MCF 10A (cell line): ENCODE results near the gene ARHGAP10. TPM values are rescaled to one million over a fixed set of nuclear protein-coding genes. Genes with fewer than 3 reads are reported as not detected.

Source experiments
- BruUV-seq: library from RNA; stranded (reverse); fragments of 400-500 nt; replicated peaks from 2 replicates; lab custom pipeline; 2021; lab: Mats Ljungman, UMichigan
- CTCF ChIA-PET: fragments of 300-600 bp; sonication (Branson Sonifier 250); formaldehyde crosslinking; extraction: SDS; loops from one replicate; lab custom pipeline; 2021; ENCODE audit warnings: antibody characterized with exemption, inconsistent platforms; lab: Yijun Ruan, JAX
- POLR2A ChIA-PET: fragments of 300-600, 350-650 bp; sonication (Branson Sonifier 250); formaldehyde crosslinking; extraction: SDS; loops from one replicate; lab custom pipeline; 2020; ENCODE audit warnings: antibody characterized with exemption, inconsistent platforms; lab: Yijun Ruan, JAX
- DNase-seq: peaks from one replicate; pipeline ENCODE4 v3.0.0-alpha.2; 2018; ENCODE audit not compliant: unreplicated experiment
- H3K27ac Mint-ChIP-seq: one replicate; pipeline ENCODE4 v1.8.0; 2022; ENCODE audit warnings: mild to moderate bottlenecking, low read depth, mixed read lengths; ENCODE audit not compliant: unreplicated experiment
- H3K27me3 Mint-ChIP-seq: one replicate; pipeline ENCODE4 v1.8.0; 2022; ENCODE audit warnings: mixed read lengths; ENCODE audit not compliant: insufficient read depth, unreplicated experiment
- H3K36me3 Mint-ChIP-seq: one replicate; pipeline ENCODE4 v1.8.0; 2022; ENCODE audit warnings: mild to moderate bottlenecking, moderate library complexity, mixed read lengths; ENCODE audit not compliant: insufficient read depth, unreplicated experiment
- H3K4me1 Mint-ChIP-seq: one replicate; pipeline ENCODE4 v1.8.0; 2022; ENCODE audit warnings: mixed read lengths; ENCODE audit not compliant: insufficient read depth, unreplicated experiment
- H3K4me3 Mint-ChIP-seq: one replicate; pipeline ENCODE4 v1.8.0; 2022; ENCODE audit warnings: mild to moderate bottlenecking, moderate library complexity, mixed read lengths; ENCODE audit not compliant: unreplicated experiment
- H3K9me3 Mint-ChIP-seq: one replicate; pipeline ENCODE4 v1.8.0; 2022; ENCODE audit warnings: mixed read lengths; ENCODE audit not compliant: unreplicated experiment
- intact Hi-C: fragments of 100-400 bp; cut with micrococcal nuclease; formaldehyde crosslinking; loops from 2 replicates; pipeline ENCODE4 v1.14.1; 2022
- total RNA-seq: library from RNA; stranded (reverse); gene quantifications from 2 replicates; pipeline ENCODE4 v1.2.3, GENCODE V29; 2022
- TF ChIP-seq, protein P1 (sequence below): fragments of 200-600 bp; IDR thresholded peaks from one replicate; pipeline ENCODE4 v1.8.0; 2022; ENCODE audit warnings: antibody characterized with exemption, mild to moderate bottlenecking; ENCODE audit not compliant: unreplicated experiment

ARHGAP10 gene
- total RNA-seq, 1 experiment from 2014 or later: 22.4 TPM

DNA sequence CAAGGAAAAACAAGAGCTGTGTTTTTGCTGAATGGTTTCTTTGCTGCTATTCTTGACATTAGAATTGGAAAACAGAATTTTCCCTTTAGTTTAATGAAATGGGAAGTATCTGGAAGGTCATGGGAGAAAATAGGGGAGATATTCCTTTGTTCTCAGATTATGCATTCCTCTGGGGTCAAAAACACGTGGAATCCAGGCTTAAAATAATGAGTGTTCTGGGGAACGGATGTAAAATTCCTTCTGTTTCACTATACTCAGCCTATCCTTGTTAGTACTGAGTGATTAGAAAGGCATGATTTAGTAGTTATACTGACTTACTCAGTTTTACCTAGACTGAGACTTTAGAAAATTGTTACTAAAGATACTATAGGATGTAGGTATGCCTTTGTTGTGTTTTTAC lies 107.3 kb downstream of the ARHGAP10 start:
- no peak for DNase-seq
- no peak overlapping the region for H3K4me3 Mint-ChIP-seq
- intact Hi-C loops: no loop called here
- H3K9me3 Mint-ChIP-seq: no peaks in the 10 kb centered on the region
- POLR2A ChIA-PET: interaction anchor here (1.3 to 1.4 kb wide), 2 partner anchors 9 to 12 kb away, joined by 3 to 4 read pairs; no protein-coding TSS in a partner anchor
- no peaks in the 10 kb centered on the region for H3K4me1 Mint-ChIP-seq
- CTCF ChIA-PET: interaction anchor here (0.7 to 12.2 kb wide), 2 partner anchors 27 to 110 kb away, joined by 3 to 126 read pairs; no protein-coding TSS in a partner anchor
- peaks cover 7% of the 10 kb centered on the region for H3K36me3 Mint-ChIP-seq
- TF ChIP-seq, protein P1, sequence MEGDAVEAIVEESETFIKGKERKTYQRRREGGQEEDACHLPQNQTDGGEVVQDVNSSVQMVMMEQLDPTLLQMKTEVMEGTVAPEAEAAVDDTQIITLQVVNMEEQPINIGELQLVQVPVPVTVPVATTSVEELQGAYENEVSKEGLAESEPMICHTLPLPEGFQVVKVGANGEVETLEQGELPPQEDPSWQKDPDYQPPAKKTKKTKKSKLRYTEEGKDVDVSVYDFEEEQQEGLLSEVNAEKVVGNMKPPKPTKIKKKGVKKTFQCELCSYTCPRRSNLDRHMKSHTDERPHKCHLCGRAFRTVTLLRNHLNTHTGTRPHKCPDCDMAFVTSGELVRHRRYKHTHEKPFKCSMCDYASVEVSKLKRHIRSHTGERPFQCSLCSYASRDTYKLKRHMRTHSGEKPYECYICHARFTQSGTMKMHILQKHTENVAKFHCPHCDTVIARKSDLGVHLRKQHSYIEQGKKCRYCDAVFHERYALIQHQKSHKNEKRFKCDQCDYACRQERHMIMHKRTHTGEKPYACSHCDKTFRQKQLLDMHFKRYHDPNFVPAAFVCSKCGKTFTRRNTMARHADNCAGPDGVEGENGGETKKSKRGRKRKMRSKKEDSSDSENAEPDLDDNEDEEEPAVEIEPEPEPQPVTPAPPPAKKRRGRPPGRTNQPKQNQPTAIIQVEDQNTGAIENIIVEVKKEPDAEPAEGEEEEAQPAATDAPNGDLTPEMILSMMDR: no peak
- BruUV-seq: no TSS peak
- no peak overlapping the region for H3K27ac Mint-ChIP-seq
- no peaks in the 10 kb centered on the region for H3K27me3 Mint-ChIP-seq

DNA sequence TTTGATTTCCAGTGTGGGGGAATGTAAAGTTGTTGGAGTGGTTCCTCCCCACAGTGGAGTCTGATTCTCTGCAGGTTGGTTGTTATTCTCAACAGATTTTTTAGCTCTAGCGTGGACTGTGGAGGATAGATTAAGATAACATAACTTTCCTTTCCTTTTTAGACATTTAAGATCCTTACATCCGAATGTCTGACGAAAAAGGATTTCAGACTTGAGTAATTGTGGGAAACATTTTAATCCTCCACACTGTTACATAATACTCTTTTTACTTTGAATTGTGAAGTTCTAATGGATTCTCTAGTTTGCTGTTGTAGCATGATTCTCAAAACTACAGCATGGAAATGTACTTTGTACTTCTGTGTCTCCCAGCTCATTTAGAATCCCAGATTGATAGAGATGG lies 107.8 kb downstream of the ARHGAP10 start:
- TF ChIP-seq, protein P1: no peak
- H3K9me3 Mint-ChIP-seq: no peaks in the 10 kb centered on the region
- no peak overlapping the region for H3K4me3 Mint-ChIP-seq
- no peaks in the 10 kb centered on the region for H3K27me3 Mint-ChIP-seq
- no TSS peak for BruUV-seq
- ChIA-PET POLR2A (interaction anchor here (0.7 to 1.2 kb wide), 4 partner anchors 10 to 156 kb away, joined by 3 read pairs; partner anchors contain the start of gene ARHGAP10), CTCF (interaction anchor here (0.7 to 12.2 kb wide), 2 partner anchors 26 to 110 kb away, joined by 3 to 126 read pairs; no protein-coding TSS in a partner anchor)
- intact Hi-C loops: no loop called here
- no peak overlapping the region for H3K27ac Mint-ChIP-seq
- H3K4me1 Mint-ChIP-seq: no peaks in the 10 kb centered on the region
- no peak for DNase-seq
- H3K36me3 Mint-ChIP-seq: peaks cover 7% of the 10 kb centered on the region

DNA sequence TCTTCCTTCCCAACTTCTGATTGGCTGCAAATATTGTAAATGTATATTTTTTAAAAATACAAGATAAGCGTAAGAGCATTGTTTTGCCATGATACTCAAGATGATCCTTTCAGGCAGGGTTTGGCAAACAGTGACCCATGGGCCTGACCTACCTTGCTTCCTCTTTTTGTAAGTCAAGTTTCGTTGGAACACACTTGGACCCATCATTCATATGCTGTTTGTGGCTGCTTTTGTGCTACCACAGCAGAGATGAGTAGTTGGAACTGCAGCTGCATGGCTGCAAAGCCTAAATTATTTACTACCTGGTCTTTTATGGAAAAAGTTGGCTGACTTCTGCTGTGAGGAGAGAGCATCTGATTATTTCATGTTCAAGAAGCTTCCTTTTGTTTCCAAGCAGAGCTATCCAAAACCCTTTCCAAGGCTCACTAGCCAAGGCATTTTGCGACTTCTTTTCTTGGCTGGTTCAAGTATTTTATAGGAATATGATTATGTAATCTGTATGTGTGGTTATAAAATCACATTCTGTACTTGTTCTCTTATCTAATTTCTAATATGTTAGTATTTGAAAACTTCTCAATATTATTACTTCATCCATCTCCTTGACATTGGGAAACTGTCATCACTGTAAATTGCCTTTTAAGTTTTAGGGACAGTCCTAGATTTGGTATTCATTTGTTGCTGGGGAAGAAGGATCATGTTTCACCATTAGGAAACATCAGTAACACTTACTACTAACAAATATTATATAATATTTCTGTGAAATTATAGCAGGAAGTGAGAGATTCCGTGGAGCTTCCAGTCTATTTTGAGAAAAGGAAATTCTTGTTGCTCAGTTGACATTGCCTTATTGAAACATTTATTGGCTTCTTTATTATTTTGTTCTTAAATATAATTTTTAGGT lies 109.2 kb downstream of the ARHGAP10 start:
- Mint-ChIP-seq H3K36me3 (peaks cover 7% of the 10 kb centered on the region), H3K9me3 (no peaks in the 10 kb centered on the region), H3K27ac (no peak overlapping the region), H3K4me3 (no peak overlapping the region), H3K27me3 (no peaks in the 10 kb centered on the region), H3K4me1 (no peaks in the 10 kb centered on the region)
- DNase-seq: no peak
- intact Hi-C loops: no loop called here
- CTCF ChIA-PET: interaction anchor here (0.6 to 12.2 kb wide), 3 partner anchors 25 to 780 kb away, joined by 3 to 126 read pairs (median 3); no protein-coding TSS in a partner anchor
- TF ChIP-seq, protein P1: no peak
- POLR2A ChIA-PET: interaction anchor here (0.7 to 1.2 kb wide), 5 partner anchors 8 to 158 kb away, joined by 3 read pairs; no protein-coding TSS in a partner anchor
- no TSS peak for BruUV-seq

DNA sequence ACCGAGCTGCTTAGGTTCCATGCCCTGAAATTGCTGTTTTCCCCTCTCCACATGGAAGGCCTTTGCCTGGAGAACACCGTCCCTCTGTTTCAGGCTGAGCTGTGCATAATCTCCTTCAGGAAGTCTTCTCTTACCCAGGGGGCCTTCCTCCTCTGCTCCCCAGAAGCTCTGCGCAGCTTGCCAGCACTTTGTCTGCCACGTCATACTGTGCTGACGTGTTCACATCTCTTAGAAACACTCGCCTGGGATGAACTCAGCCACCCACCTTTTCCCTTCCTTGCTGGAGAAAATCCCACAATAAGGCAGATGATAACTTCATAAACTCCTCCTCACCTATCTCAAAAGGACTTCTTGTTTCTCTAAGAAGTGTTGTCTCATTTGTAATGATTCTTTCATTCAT lies 110.7 kb downstream of the ARHGAP10 start:
- Mint-ChIP-seq H3K36me3 (peaks cover 7% of the 10 kb centered on the region), H3K27ac (no peak overlapping the region), H3K9me3 (no peaks in the 10 kb centered on the region), H3K27me3 (no peaks in the 10 kb centered on the region), H3K4me3 (no peak overlapping the region), H3K4me1 (no peaks in the 10 kb centered on the region)
- ChIA-PET POLR2A (interaction anchor here (0.6 to 1.2 kb wide), 3 partner anchors 12 to 361 kb away, joined by 3 read pairs; no protein-coding TSS in a partner anchor), CTCF (interaction anchor here (1.2 to 12.2 kb wide), 3 partner anchors 15 to 129 kb away, joined by 3 to 126 read pairs (median 5); no protein-coding TSS in a partner anchor)
- BruUV-seq: no TSS peak
- intact Hi-C loops: no loop called here
- no peak for DNase-seq
- TF ChIP-seq, protein P1: no peak
